IMR-90 (cell line): ENCODE data around the gene MAB21L3.

Experiments
- CEBPB ChIP-seq: IDR thresholded peaks from 2 replicates; pipeline ENCODE4 v1.6.1; 2012; ENCODE audit warnings: low read depth, low read length, improper control_type of control experiment
- CHD1 ChIP-seq: IDR thresholded peaks from 2 replicates; pipeline ENCODE4 v1.6.1; 2012; ENCODE audit warnings: low read depth, low read length, improper control_type of control experiment
- FOS ChIP-seq: fragments of 150-350 bp; IDR thresholded peaks from 2 replicates; pipeline ENCODE4 v1.6.1; 2016; ENCODE audit warnings: low read depth, low read length
- MAZ ChIP-seq: IDR thresholded peaks from 2 replicates; pipeline ENCODE4 v1.6.1; 2012; ENCODE audit warnings: low read depth, mild to moderate bottlenecking, low read length, improper control_type of control experiment, moderate library complexity, borderline replicate concordance
- POLR2A ChIP-seq: IDR thresholded peaks from 2 replicates; pipeline ENCODE4 v1.6.1; 2012; ENCODE audit warnings: mild to moderate bottlenecking, low read depth, low read length
- RAD21 ChIP-seq: IDR thresholded peaks from 2 replicates; pipeline ENCODE4 v1.6.1; 2012; ENCODE audit warnings: low read length, improper control_type of control experiment
- RFX5 ChIP-seq: IDR thresholded peaks from 2 replicates; pipeline ENCODE4 v1.8.0; 2012; ENCODE audit warnings: low read depth, mild to moderate bottlenecking, low read length, moderate library complexity
- TF ChIP-seq, protein P1 (sequence below): conservative IDR thresholded peaks from 2 replicates; pipeline ENCODE4 v1.5.1; 2012; ENCODE audit warnings: mild to moderate bottlenecking, low read depth, low read length, improper control_type of control experiment
- TF ChIP-seq, protein P2 (sequence below): fragments of 150-350 bp; IDR thresholded peaks from 2 replicates; pipeline ENCODE4 v1.6.1; 2017; ENCODE audit warnings: mild to moderate bottlenecking, antibody characterized with exemption, low read length, low read depth

DNA sequence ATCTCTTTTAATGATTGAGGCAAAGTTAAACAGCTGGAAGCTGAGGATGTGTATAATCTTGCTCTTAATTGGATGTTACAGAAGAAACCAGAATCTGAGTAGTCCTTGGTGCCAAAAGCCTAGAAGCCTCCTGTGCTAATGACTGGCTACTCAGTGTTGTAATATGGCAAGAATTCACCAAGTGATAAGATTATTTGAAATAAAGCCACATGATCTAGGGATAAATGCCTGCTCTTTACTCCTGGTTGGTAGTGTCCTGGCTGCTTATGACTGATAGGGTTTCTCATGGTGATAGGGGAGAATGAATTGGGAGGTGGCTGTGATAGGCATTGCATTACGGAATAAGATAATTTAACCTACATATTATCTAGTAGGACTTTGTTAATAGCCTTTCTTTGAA, 13.6 kb upstream of the MAB21L3 start:
- TF ChIP-seq, protein P1, sequence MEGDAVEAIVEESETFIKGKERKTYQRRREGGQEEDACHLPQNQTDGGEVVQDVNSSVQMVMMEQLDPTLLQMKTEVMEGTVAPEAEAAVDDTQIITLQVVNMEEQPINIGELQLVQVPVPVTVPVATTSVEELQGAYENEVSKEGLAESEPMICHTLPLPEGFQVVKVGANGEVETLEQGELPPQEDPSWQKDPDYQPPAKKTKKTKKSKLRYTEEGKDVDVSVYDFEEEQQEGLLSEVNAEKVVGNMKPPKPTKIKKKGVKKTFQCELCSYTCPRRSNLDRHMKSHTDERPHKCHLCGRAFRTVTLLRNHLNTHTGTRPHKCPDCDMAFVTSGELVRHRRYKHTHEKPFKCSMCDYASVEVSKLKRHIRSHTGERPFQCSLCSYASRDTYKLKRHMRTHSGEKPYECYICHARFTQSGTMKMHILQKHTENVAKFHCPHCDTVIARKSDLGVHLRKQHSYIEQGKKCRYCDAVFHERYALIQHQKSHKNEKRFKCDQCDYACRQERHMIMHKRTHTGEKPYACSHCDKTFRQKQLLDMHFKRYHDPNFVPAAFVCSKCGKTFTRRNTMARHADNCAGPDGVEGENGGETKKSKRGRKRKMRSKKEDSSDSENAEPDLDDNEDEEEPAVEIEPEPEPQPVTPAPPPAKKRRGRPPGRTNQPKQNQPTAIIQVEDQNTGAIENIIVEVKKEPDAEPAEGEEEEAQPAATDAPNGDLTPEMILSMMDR: no peak
- TF ChIP-seq FOS (no peak), POLR2A (no peak), RFX5 (no peak), MAZ (no peak), CEBPB (no peak), RAD21 (no peak), CHD1 (no peak)
- TF ChIP-seq, protein P2, sequence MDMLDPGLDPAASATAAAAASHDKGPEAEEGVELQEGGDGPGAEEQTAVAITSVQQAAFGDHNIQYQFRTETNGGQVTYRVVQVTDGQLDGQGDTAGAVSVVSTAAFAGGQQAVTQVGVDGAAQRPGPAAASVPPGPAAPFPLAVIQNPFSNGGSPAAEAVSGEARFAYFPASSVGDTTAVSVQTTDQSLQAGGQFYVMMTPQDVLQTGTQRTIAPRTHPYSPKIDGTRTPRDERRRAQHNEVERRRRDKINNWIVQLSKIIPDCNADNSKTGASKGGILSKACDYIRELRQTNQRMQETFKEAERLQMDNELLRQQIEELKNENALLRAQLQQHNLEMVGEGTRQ: no peak
